VCaP (cell line): ENCODE results near the gene CEP55.

Experiments
- H3K27ac ChIP-seq: fragments of 450-650 bp; 2 replicates; pipeline ENCODE4 v1.5.1; 2017
- CTCF ChIP-seq: fragments of 450-650 bp; conservative IDR thresholded peaks from 2 replicates; pipeline ENCODE4 v1.5.1; 2017; ENCODE audit warnings: mild to moderate bottlenecking, moderate library complexity

Gene CEP55

DNA sequence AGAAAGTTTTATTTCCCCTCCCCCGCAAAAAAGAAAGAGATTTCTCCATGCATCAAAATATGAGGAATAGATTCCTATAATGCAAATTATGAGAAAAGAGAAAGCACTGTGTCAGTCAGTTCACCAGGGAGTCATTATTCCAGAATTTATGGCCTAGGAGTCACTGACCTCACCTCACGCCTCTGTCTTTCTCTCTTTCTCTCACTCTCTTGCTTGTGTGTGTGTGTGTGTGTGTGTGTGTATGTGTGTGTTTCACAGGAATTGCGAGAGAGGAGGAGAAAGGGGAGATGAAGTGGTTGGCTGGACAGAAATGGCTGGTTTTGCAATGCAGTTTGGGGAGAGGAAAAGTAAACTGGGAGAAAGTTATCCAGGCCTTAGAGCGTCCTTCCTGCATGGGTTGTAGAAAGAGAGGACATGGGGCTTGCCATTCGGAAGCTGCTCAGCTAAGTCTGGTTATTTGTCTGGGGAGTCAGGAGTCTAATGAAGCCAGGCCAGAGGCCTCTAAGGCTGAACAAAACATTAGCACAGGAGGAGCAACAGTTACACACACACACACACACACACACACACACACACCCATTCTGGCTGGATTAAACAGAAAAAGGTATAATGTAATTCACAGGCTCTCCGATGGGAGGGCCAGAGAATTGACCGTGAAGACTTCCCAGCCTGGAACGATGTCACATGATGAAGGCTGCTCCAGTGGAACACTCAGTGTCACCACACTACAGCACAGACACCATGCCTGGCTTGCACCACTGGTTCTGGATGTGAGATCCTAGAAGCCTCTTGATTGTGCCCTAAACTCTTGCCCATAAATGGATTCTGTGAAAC lies 57.3 kb downstream of the CEP55 start:
- no peak overlapping the region for H3K27ac ChIP-seq
- no peak for TF ChIP-seq CTCF

DNA sequence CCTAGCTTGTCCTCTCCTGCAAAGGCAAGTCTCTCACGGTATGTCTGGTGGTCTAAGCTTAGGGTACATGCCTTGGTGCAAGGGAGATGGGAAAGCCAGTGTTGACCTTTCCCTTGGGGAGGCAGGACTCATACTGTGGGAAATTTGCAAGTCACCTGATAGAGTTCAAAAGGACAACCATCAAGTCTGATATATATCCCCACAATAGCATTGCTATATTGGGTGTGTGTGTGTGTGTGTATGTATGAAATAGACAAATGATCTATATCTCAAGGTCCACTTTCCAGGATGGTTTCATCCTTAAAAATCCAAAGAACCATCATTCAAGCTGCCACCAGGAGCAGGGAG lies 57.9 kb downstream of the CEP55 start:
- no peak overlapping the region for H3K27ac ChIP-seq
- no peak for TF ChIP-seq CTCF

GRCh38 chr10:93554760-93555432 lies 58.5 kb downstream of the CEP55 start:
- peak; percentile 83 for TF ChIP-seq CTCF
- H3K27ac ChIP-seq: no peak overlapping the region

DNA sequence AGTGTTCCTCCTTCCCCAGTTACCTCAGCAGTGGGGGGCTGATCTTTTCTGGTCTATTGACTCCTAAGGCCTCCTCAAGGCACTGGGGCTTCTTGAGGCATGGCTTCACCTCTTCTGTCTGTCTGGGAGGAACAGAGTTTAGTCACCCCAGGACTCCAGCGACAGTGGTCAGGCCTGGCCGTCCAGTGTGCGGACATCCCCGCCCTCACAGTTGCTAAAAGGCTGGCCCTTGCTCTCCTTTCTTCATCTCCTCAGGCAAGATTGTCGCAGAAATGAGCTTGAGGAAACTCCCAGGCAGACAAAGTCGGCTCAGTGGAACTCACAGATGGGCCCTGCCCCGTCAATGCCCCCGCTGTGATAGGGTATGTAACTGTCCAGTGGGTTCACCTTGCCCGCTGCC lies 63.1 kb downstream of the CEP55 start:
- no peak overlapping the region for H3K27ac ChIP-seq
- no peak for TF ChIP-seq CTCF

DNA sequence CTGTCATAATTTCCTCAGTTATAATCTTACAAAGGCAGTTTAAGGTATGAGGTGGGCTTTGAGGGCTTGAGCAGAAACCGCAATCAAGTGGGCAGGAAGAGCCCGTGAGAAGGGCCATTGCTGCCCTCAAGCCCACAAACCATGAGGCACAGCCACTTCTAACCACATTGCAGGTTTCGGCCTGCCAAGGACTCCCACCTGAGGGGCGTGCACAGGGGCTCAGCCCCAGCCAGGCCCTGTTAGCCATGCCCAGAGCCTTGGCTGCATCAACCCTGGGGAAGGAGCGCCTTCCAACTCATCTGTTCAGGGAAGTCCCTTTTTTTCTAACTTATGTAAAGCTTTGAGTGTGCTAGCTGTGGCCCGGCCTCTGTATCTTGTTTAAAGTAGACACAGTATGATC lies 64.1 kb downstream of the CEP55 start:
- TF ChIP-seq CTCF: no peak
- H3K27ac ChIP-seq: no peak overlapping the region

GRCh38 chr10:93565446-93565845 lies 69.0 kb downstream of the CEP55 start:
- TF ChIP-seq CTCF: no peak
- H3K27ac ChIP-seq: no peak overlapping the region

GRCh38 chr10:93566435-93567276 lies 70.2 kb downstream of the CEP55 start, which contains the start of gene FFAR4:
Gene FFAR4 (plus strand): TSS chr10:93566665. CDS start chr10:93566721, 56 bp downstream.
- no peak for TF ChIP-seq CTCF

More at GRCh38 chr10:93566435-93567276, 70.2 kb downstream of the CEP55 start, which contains the start of gene FFAR4:
- no peak within 1 kb of the TSS for H3K27ac ChIP-seq
